Stimulated activated naive CD8-positive, alpha-beta T cell treated with anti-CD3 and anti-CD28 coated beads, Interleukin-15, amount 100 ng/mL, for 72 hours (primary cell): ENCODE results near the gene HADHA.

ENCODE experiments used
- ATAC-seq: fragments of 150-1000 bp; cut with Tn5 transposase; 2 replicates; pipeline ENCODE4 v1.10.0; 2021; ENCODE audit warnings: mild to moderate bottlenecking, moderate library complexity
- DNase-seq, 2 donors: peaks; one replicate each; pipeline ENCODE4 v3.0.0; 2021 to 2022
- H3K27ac Mint-ChIP-seq, 2 donors: one replicate each; pipeline ENCODE4 v1.8.0; 2022; ENCODE audit warnings: mild to moderate bottlenecking in 2 of 2, mixed read lengths in 2 of 2, moderate library complexity in 2 of 2
- H3K27me3 Mint-ChIP-seq: one replicate; pipeline ENCODE4 v1.8.0; 2022; ENCODE audit warnings: mixed read lengths
- H3K4me1 Mint-ChIP-seq: one replicate; pipeline ENCODE4 v1.8.0; 2022; ENCODE audit warnings: mild to moderate bottlenecking, mixed read lengths
- H3K4me3 Mint-ChIP-seq, 2 donors: one replicate each; pipeline ENCODE4 v1.8.0; 2022; ENCODE audit warnings: mild to moderate bottlenecking in 2 of 2, mixed read lengths in 2 of 2, moderate library complexity in 1 of 2
- H3K9me3 Mint-ChIP-seq, 2 donors: one replicate each; pipeline ENCODE4 v1.8.0; 2022; ENCODE audit warnings: mixed read lengths in 2 of 2

HADHA gene

GRCh38 chr2:26187537-26188104 is 56.8 kb downstream of the HADHA start:
- H3K27me3 Mint-ChIP-seq, result no peaks in the 10 kb centered on the region
- DNase-seq (no peak), ATAC-seq (no peak)
- peaks cover 27% of the 10 kb centered on the region for H3K4me1 Mint-ChIP-seq
- H3K9me3 Mint-ChIP-seq, result no peaks in the 10 kb centered on the region
- H3K27ac Mint-ChIP-seq, result no peak overlapping the region
- H3K4me3 Mint-ChIP-seq, result no peak overlapping the region

GRCh38 chr2:26187114-26187513 is 57.3 kb downstream of the HADHA start:
- no peaks in the 10 kb centered on the region for H3K9me3 Mint-ChIP-seq
- no peak for DNase-seq
- no peak for ATAC-seq
- no peak overlapping the region for H3K27ac Mint-ChIP-seq
- no peaks in the 10 kb centered on the region for H3K27me3 Mint-ChIP-seq
- peaks cover 27% of the 10 kb centered on the region for H3K4me1 Mint-ChIP-seq
- peak overlapping the region in 1 of 2 donors; percentile 16 for H3K4me3 Mint-ChIP-seq

GRCh38 chr2:26185954-26186770 is 58.3 kb downstream of the HADHA start:
- Mint-ChIP-seq H3K4me3 (peak overlapping the region; percentile 22 to 79), H3K27me3 (peaks cover 4% of the 10 kb centered on the region), H3K4me1 (peaks cover 27% of the 10 kb centered on the region), H3K9me3 (no peaks in the 10 kb centered on the region), H3K27ac (no peak overlapping the region)
- ATAC-seq, result no peak
- DNase-seq, result no peak

GRCh38 chr2:26185304-26185928 is 59.0 kb downstream of the HADHA start:
- ATAC-seq, result no peak
- DNase-seq, result no peak
- Mint-ChIP-seq H3K27ac (peak overlapping the region; percentile 46 to 82), H3K4me1 (peaks cover 27% of the 10 kb centered on the region), H3K9me3 (no peaks in the 10 kb centered on the region), H3K27me3 (peaks cover 11% of the 10 kb centered on the region), H3K4me3 (peak overlapping the region; percentile 79 to 81)

- peaks cover 18% of the 10 kb centered on the region for H3K27me3 Mint-ChIP-seq
- H3K9me3 Mint-ChIP-seq, result no peaks in the 10 kb centered on the region
- ATAC-seq, result peak; percentile 95
- H3K4me1 Mint-ChIP-seq, result peaks cover 33% of the 10 kb centered on the region
- DNase-seq, result peak; percentile 86 to 88
- peak overlapping the region; percentile 46 to 82 for H3K27ac Mint-ChIP-seq
- H3K4me3 Mint-ChIP-seq, result peak overlapping the region; percentile 79 to 81
These were observed 59.7 kb downstream of the HADHA start for GRCh38 chr2:26184555-26185303.

GRCh38 chr2:26184121-26184520 is 60.3 kb downstream of the HADHA start:
- H3K4me1 Mint-ChIP-seq, result peaks cover 38% of the 10 kb centered on the region
- peaks cover 24% of the 10 kb centered on the region for H3K27me3 Mint-ChIP-seq
- H3K27ac Mint-ChIP-seq, result no peak overlapping the region
- peak overlapping the region; percentile 62 to 64 for H3K4me3 Mint-ChIP-seq
- ATAC-seq (no peak), DNase-seq (no peak)
- H3K9me3 Mint-ChIP-seq, result no peaks in the 10 kb centered on the region

- peaks cover 35% of the 10 kb centered on the region for H3K27me3 Mint-ChIP-seq
- H3K27ac Mint-ChIP-seq, result peak overlapping the region in 1 of 2 donors; percentile 74
- H3K4me1 Mint-ChIP-seq, result peaks cover 46% of the 10 kb centered on the region
- H3K4me3 Mint-ChIP-seq, result peak overlapping the region in 1 of 2 donors; percentile 45
- DNase-seq (no peak), ATAC-seq (no peak)
- no peaks in the 10 kb centered on the region for H3K9me3 Mint-ChIP-seq
These were observed 61.4 kb downstream of the HADHA start for GRCh38 chr2:26182887-26183630.

GRCh38 chr2:26182441-26182840 is 62.0 kb downstream of the HADHA start:
- DNase-seq, result no peak
- Mint-ChIP-seq H3K27me3 (peaks cover 41% of the 10 kb centered on the region), H3K4me3 (no peak overlapping the region), H3K9me3 (no peaks in the 10 kb centered on the region), H3K27ac (no peak overlapping the region), H3K4me1 (peaks cover 44% of the 10 kb centered on the region)
- no peak for ATAC-seq

- no peak for DNase-seq
- Mint-ChIP-seq H3K4me3 (peak overlapping the region; percentile 72 to 81), H3K27ac (no peak overlapping the region), H3K4me1 (peaks cover 32% of the 10 kb centered on the region), H3K27me3 (peaks cover 70% of the 10 kb centered on the region), H3K9me3 (no peaks in the 10 kb centered on the region)
- peak; percentile 20 for ATAC-seq
These were observed 65.0 kb downstream of the HADHA start for GRCh38 chr2:26179446-26179913.

GRCh38 chr2:26178746-26179436 is 65.5 kb downstream of the HADHA start:
- ATAC-seq (peak; percentile 57), DNase-seq (no peak)
- no peak overlapping the region for H3K27ac Mint-ChIP-seq
- peak overlapping the region; percentile 72 to 81 for H3K4me3 Mint-ChIP-seq
- H3K9me3 Mint-ChIP-seq, result no peaks in the 10 kb centered on the region
- peaks cover 33% of the 10 kb centered on the region for H3K4me1 Mint-ChIP-seq
- H3K27me3 Mint-ChIP-seq, result peaks cover 76% of the 10 kb centered on the region

GRCh38 chr2:26178246-26178645 is 66.2 kb downstream of the HADHA start:
- peaks cover 83% of the 10 kb centered on the region for H3K27me3 Mint-ChIP-seq
- H3K9me3 Mint-ChIP-seq, result no peaks in the 10 kb centered on the region
- H3K4me1 Mint-ChIP-seq, result peaks cover 30% of the 10 kb centered on the region
- H3K4me3 Mint-ChIP-seq, result peak overlapping the region in 1 of 2 donors; percentile 32
- ATAC-seq (no peak), DNase-seq (no peak)
- no peak overlapping the region for H3K27ac Mint-ChIP-seq

GRCh38 chr2:26177122-26177521 is 67.3 kb downstream of the HADHA start:
- ATAC-seq (no peak), DNase-seq (no peak)
- Mint-ChIP-seq H3K4me3 (no peak overlapping the region), H3K9me3 (no peaks in the 10 kb centered on the region), H3K27me3 (peaks cover 89% of the 10 kb centered on the region), H3K27ac (no peak overlapping the region), H3K4me1 (peaks cover 33% of the 10 kb centered on the region)

GRCh38 chr2:26176279-26176615 is 68.2 kb downstream of the HADHA start:
- peaks cover 95% of the 10 kb centered on the region for H3K27me3 Mint-ChIP-seq
- DNase-seq, result no peak
- peaks cover 42% of the 10 kb centered on the region for H3K4me1 Mint-ChIP-seq
- H3K9me3 Mint-ChIP-seq, result no peaks in the 10 kb centered on the region
- no peak overlapping the region for H3K27ac Mint-ChIP-seq
- H3K4me3 Mint-ChIP-seq, result no peak overlapping the region
- no peak for ATAC-seq

GRCh38 chr2:26175466-26176278 is 68.8 kb downstream of the HADHA start:
- ATAC-seq (no peak), DNase-seq (no peak)
- Mint-ChIP-seq H3K4me3 (no peak overlapping the region), H3K27ac (no peak overlapping the region), H3K4me1 (peaks cover 42% of the 10 kb centered on the region), H3K27me3 (peaks cover 95% of the 10 kb centered on the region), H3K9me3 (no peaks in the 10 kb centered on the region)
